Suprapubic skin (tissue), 4 donors: ENCODE data around the gene USP35.

Source experiments
- EP300 ChIP-seq: sonication (generic); formaldehyde crosslinking; IDR thresholded peaks from one replicate; pipeline ENCODE4 v1.6.1; 2017; ENCODE audit warnings: antibody characterized with exemption
- POLR2A ChIP-seq, 2 donors: fragments of 450-650 bp; IDR thresholded peaks; one replicate each; pipeline ENCODE4 v1.6.1; 2017; ENCODE audit warnings: antibody characterized with exemption in 2 of 2, mild to moderate bottlenecking in 2 of 2, moderate library complexity in 2 of 2
- POLR2AphosphoS5 ChIP-seq, 3 donors: sonication (generic); formaldehyde crosslinking; IDR thresholded peaks; one replicate each; pipeline ENCODE4 v1.6.1; 2017; ENCODE audit warnings: antibody characterized with exemption in 3 of 3
- TF ChIP-seq, protein P1 (sequence below), 2 donors: fragments of 200-600 bp in 1 of 2; fragments of 450-650 bp in 1 of 2; sonication (generic) in 1 of 2; IDR thresholded peaks; one replicate each; pipeline ENCODE4 v1.5.1; 2016 to 2019; ENCODE audit warnings: antibody characterized with exemption in 2 of 2, mild to moderate bottlenecking in 1 of 2, moderate library complexity in 1 of 2

DNA sequence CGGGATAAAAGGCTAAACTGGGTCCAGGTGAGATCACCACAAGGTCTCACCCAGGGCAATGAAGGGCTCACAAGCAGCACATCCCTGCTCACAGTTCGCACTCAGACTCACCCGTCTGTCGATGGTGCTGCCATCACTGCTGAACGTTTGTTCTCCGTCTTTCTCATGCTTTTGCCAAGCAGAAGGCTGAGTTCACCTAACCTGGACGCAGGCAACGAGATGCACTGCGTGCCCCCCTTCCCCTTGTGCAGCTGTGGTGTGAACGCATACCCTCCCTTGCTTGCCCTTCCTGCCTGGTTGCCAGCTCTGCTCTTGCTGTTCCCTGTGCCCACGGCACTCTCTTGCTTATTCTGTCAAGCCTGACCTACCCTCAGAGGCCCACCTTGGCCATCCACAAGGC is 18.3 kb upstream of the USP35 start:
- TF ChIP-seq, protein P1, sequence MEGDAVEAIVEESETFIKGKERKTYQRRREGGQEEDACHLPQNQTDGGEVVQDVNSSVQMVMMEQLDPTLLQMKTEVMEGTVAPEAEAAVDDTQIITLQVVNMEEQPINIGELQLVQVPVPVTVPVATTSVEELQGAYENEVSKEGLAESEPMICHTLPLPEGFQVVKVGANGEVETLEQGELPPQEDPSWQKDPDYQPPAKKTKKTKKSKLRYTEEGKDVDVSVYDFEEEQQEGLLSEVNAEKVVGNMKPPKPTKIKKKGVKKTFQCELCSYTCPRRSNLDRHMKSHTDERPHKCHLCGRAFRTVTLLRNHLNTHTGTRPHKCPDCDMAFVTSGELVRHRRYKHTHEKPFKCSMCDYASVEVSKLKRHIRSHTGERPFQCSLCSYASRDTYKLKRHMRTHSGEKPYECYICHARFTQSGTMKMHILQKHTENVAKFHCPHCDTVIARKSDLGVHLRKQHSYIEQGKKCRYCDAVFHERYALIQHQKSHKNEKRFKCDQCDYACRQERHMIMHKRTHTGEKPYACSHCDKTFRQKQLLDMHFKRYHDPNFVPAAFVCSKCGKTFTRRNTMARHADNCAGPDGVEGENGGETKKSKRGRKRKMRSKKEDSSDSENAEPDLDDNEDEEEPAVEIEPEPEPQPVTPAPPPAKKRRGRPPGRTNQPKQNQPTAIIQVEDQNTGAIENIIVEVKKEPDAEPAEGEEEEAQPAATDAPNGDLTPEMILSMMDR (IDR thresholded peaks at IDR 0.05): no peak
- TF ChIP-seq POLR2AphosphoS5 (IDR thresholded peaks at IDR 0.05) (no peak), EP300 (no peak), POLR2A (IDR thresholded peaks at IDR 0.05) (no peak)
